Stimulated activated CD4-positive, alpha-beta T cell treated with anti-CD3 and anti-CD28 coated beads, Interleukin-1b, Interleukin-23, amount 100 ng/mL, for 4 hours (primary cell): ENCODE results near the gene SOX15.
"Not testable (repeated sequence)": the region's sequence is repeated elsewhere in the genome, so short reads cannot be mapped to it uniquely, and the experiment has no call there.

Experiments used
- DNase-seq, 2 donors: peaks; one replicate each; pipeline ENCODE4 v3.0.0-alpha.2; 2020; ENCODE audit warnings: low read depth in 2 of 2

The SOX15 gene

DNA sequence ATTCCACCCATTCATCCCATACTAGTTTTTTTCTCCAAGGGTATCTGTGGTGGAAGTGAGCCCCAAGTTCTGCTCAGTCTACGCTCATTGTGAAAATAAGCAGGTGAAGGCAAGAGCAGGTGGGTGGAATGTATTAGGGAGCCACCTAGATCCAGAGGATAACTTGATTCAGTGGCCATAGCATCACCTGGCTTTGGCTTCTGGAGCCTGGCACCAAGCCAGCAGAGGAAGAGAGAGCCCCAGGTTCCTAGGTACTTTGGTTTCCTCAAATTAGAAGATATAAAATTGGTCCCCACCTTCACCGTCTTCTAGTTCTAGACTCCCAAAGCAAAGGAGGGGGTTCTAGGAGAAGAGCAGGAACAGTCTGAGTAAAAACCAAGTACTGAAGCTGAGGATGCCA, 20.7 kb upstream of the SOX15 start:
- DNase-seq: no peak

GRCh38 chr17:7606280-7606679, 16.4 kb upstream of the SOX15 start:
- DNase-seq: no peak

- DNase-seq: not testable (repeated sequence)
These were observed 7.7 kb upstream of the SOX15 start for GRCh38 chr17:7597561-7597960.

DNA sequence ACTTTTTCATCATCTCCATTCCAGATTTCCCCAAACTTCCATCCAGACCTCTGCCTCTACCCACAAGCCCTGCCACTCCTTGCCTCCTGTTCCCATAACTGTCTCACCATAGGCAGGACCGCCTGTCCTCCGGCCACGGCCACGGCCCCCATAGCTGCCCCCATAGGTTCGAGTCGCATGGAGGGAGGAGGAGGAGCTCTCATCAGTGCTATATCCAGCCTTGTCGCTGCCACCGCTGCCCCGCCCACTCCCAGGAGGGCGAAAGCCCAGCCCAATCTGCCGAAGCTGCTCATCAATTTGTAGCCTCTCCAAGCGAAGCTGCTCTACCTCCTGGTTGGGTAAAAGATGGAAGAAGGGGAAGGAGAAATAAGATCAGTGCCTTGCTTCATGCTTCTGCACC, 3.4 kb upstream of the SOX15 start:
- no peak for DNase-seq

- DNase-seq: no peak
These were observed 2.6 kb upstream of the SOX15 start for GRCh38 chr17:7592422-7593021.

- DNase-seq: no peak
These were observed 1.7 kb upstream of the SOX15 start for GRCh38 chr17:7591596-7591995.

GRCh38 chr17:7590743-7591142, 849 bp upstream of the SOX15 start:
- no peak for DNase-seq

DNA sequence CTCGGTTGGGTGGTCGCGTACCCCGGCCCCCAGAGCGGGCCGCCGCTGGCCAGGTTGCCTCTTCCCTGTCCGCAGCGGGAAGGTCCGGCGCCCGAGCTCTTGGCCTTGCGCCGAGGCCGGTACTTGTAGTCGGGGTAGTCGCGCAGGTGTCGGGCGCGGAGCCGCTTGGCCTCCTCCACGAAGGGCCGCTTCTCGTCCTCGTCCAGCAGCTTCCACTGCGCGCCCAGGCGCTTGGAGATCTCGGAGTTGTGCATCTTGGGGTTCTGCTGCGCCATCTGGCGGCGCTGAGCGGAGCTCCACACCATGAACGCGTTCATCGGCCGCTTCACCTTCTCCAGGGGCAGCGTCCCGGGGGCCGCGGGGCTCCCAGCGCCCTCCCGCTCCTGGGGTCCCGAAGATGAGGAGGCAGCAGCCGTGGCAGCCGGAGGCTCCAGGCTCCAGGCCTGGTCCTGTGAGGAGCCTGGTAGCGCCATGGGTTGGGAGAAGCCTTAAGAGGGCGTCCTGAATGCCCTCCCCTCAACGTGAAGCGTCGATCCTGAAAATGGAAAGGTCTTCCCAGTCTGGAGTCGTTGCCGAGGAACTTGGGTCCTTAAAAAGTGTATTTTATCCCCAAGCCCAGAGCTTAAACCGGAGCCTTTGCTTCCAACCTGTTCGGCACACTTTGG, 558 bp downstream of the SOX15 start:
- DNase-seq: peak; percentile 53 to 56

DNA sequence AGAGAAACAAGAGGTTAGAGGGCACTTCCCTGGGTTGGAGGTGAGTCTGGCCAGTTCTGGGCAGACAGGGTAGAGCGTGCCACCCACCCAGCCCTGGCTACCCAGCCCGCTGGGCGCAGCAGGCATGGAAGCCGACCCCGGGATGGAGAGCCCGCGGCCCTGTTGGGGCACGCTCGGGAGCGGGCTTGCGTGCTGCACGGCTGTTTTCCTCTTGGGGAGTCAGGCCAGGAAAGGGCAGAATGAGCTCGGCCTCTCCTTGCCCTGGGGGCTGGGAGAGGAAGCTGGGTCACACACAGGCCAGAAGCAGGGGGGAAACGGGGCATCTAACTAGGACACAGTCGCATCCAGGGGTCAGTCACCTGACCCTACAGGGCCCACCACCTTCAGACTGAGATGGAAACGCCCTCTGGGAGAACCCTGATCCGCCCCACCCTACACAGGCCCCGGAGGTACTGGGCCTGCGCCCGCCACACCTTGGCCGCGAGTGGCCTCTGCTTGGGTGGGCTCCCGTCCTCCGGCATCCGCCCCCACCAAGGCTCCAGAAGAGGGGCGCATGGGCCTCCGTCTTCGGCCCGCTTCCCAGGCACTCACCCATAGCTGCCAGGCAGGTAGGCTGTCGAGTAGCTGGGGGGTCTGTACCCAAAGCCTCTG, 1.2 kb downstream of the SOX15 start:
- DNase-seq: no peak

DNA sequence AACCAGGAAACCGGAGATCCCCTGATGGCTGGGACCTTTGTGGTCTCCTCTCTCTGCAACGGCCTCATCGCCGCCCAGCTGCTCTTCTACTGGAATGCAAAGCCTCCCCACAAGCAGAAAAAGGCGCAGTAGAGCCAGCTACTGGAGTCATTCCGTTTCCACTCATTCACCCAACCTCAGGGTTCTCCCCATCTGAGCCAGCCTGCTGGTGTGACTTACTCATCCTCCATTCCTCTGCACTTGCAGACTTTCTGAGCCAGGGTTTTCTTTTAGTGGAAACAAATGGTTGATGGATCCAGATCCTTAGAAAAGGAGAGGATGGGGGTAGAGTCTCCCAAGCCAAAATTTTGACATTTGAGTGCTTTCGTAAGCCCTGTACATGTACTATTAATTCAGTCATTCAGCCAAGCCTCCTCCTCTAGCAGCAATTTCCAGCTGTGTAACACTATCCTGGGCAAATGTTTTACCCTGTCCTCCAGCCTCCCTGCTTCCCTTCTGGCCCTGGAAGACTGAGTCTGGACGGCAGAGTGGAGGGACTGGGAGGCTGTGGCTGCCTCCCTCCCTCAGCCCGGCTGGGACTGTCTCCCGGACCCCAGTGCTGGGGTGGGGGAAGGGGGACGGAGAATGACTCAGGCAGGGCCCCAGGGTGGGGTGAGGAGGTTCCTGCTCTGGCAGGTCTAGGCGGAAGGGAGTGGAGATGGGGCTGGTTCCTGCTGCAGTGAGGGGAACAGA, 2.3 kb downstream of the SOX15 start:
- no peak for DNase-seq

DNA sequence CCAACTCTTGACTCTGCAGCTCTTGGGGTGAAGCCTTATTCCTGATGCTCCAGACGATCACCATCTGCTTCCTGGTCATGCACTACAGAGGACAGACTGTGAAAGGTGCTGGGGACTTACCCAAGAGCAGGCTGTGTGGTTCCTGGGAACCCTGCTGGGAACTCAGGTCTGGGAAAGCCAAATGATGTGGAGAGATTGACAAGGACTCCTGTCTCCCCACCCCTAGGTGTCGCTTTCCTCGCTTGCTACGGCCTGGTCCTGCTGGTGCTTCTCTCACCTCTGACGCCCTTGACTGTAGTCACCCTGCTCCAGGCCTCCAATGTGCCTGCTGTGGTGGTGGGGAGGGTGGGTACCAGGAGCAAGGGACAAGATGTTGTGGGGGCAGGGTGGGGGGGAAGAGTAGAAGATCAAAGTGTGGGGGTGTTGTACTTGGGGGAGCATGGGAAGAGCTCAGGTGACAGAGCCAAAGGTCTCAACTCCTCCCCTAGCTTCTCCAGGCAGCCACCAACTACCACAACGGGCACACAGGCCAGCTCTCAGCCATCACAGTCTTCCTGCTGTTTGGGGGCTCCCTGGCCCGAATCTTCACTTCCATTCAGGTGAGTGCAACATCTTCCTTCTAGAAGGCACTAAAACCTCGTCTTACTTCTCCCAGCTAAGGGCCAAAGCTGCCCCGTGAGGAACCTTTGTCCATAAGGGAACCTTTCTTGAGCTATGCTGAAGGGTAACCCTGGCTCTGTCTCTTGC, 3.0 kb downstream of the SOX15 start:
- DNase-seq: no peak

- DNase-seq: peak; percentile 89 to 92
These were observed 6.4 kb downstream of the SOX15 start, which contains the start of gene MPDU1 for GRCh38 chr17:7583253-7584109. Gene MPDU1 (plus strand): TSS chr17:7583852. CDS start chr17:7583863, 11 bp downstream.

GRCh38 chr17:7582396-7583252, 7.3 kb downstream of the SOX15 start:
- DNase-seq: no peak

GRCh38 chr17:7580604-7581575, 9.0 kb downstream of the SOX15 start:
- no peak for DNase-seq

- no peak for DNase-seq
These were observed 9.9 kb downstream of the SOX15 start for GRCh38 chr17:7579834-7580603.

DNA sequence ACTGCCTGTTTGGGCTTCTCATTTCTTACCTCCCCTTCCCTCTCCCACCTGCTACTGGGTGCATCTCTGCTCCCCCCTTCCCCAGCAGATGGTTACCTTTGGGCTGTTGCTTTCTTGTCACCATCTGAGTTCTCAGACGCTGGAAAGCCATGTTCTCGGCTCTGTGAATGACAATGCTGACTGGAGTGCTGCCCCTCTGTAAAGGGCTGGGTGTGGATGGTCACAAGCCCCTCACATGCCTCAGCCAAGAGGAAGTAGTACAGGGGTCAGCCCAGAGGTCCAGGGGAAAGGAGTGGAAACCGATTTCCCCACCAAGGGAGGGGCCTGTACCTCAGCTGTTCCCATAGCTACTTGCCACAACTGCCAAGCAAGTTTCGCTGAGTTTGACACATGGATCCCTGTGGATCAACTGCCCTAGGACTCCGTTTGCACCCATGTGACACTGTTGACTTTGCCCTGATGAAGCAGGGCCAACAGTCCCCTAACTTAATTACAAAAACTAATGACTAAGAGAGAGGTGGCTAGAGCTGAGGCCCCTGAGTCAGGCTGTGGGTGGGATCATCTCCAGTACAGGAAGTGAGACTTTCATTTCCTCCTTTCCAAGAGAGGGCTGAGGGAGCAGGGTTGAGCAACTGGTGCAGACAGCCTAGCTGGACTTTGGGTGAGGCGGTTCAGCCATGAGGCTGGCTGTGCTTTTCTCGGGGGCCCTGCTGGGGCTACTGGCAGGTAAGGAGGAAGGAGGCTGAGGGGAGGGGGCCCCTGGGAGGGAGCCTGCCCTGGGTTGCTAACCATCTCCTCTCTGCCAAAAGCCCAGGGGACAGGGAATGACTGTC, 10.7 kb downstream of the SOX15 start, which contains the start of gene CD68:
TSS of gene CD68 (plus strand) at position 638 of the 833 bp plus-strand sequence. CDS start at position 678, 40 bp downstream.
- peak; percentile 57 to 58 for DNase-seq
